ENCODE results near the gene CDCA5. TPM values are rescaled to one million over a fixed set of nuclear protein-coding genes. Genes with fewer than 3 reads are reported as not detected.

Gene CDCA5
- total RNA-seq, 2 donors from 2014 or later: 2.3 to 17.8 TPM

DNA sequence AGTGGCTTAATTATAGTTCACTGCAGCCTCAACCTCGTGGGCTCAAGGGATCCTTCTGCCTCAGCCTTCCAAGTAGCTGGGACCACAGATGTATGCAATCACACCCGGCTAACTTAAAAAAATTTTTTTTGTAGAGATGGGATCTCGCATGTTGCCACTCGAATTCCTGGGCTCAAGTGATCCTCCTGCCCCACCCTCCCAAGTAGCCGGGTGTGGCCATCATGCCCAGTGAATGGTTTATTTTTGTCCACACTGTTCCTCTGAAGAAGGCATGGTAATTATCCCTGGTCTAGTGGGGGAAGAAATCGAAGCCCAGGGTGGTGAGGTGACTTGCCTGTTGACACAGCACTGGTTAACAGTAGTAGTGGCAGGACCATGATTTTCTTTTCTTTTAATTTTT, 40.9 kb downstream of the CDCA5 start:
- H3K4me1 ChIP-seq (replicated peaks): peaks cover 5% of the 10 kb centered on the region
- H3K36me3 ChIP-seq: peaks cover 0 to 6% of the 10 kb centered on the region in 2 donors
- no peak for DNase-seq (ENCODE audit: low spot score)
- no peaks in the 10 kb centered on the region for H3K27me3 ChIP-seq (replicated peaks; ENCODE audit: insufficient read depth)
- no peak overlapping the region for H3K4me3 ChIP-seq
- no peak overlapping the region for H3K27ac ChIP-seq
- 86% methylated on average over 6 of the region's 6 CpGs for WGBS
- TF ChIP-seq POLR2A (IDR thresholded peaks at IDR 0.05) (no peak), POLR2AphosphoS5 (IDR thresholded peaks at IDR 0.05) (no peak)
- TF ChIP-seq, protein P1, sequence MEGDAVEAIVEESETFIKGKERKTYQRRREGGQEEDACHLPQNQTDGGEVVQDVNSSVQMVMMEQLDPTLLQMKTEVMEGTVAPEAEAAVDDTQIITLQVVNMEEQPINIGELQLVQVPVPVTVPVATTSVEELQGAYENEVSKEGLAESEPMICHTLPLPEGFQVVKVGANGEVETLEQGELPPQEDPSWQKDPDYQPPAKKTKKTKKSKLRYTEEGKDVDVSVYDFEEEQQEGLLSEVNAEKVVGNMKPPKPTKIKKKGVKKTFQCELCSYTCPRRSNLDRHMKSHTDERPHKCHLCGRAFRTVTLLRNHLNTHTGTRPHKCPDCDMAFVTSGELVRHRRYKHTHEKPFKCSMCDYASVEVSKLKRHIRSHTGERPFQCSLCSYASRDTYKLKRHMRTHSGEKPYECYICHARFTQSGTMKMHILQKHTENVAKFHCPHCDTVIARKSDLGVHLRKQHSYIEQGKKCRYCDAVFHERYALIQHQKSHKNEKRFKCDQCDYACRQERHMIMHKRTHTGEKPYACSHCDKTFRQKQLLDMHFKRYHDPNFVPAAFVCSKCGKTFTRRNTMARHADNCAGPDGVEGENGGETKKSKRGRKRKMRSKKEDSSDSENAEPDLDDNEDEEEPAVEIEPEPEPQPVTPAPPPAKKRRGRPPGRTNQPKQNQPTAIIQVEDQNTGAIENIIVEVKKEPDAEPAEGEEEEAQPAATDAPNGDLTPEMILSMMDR (IDR thresholded peaks at IDR 0.05): no peak
- intact Hi-C loops (cut with DNase I): loop anchor here (5.0 kb wide), 1 partner anchor 39 kb away; the partner anchor contains the start of genes CDCA5 and ZFPL1
- no peaks in the 10 kb centered on the region for H3K9me3 ChIP-seq

DNA sequence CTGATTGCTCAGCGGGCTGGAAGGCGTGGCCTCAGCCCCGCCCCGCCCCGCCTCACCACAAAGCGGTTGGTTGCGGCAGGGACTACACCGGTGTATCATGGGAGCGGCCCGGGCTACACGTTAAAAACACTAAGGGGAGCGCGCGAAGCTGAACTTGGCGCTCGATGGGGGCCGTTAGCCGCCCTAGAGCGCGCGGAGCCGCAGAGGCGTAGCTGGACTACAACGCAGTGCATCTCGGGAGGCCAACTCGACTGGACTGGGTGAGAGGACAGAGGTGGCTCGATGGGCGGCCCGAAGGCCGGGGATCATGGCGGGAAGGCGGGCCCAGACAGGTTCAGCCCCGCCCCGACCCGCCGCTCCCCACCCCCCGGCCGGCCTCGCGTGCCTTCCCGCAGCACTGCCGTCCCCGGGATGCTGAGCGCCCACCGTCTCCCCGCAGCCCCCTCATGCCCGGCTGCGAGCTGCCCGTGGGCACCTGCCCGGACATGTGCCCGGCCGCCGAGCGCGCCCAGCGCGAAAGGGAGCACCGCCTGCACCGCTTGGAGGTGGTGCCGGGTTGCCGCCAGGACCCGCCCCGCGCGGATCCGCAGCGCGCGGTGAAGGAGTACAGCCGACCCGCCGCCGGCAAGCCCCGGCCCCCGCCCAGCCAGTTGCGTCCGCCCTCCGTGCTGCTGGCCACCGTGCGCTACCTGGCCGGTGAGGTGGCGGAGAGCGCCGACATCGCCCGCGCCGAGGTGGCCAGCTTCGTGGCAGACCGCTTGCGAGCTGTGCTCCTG, 42.8 kb downstream of the CDCA5 start, which contains the start of gene SAC3D1:
SAC3D1 (plus strand) TSS at position 364 of the 776 bp plus-strand sequence; CDS start at position 447, 83 bp downstream.
- no peaks in the 10 kb centered on the region for H3K9me3 ChIP-seq
- peaks cover 5% of the 10 kb centered on the region for H3K4me1 ChIP-seq (replicated peaks)
- H3K36me3 ChIP-seq: peaks cover under 1 to 6% of the 10 kb centered on the region in 2 donors
- no peaks in the 10 kb centered on the region for H3K27me3 ChIP-seq (replicated peaks; ENCODE audit: insufficient read depth)
- intact Hi-C loops (cut with DNase I): loop anchor here (5.0 kb wide), 1 partner anchor 41 kb away; the partner anchor contains the start of genes CDCA5 and ZFPL1
- peak within 1 kb of the TSS; percentile 80 to 82 for H3K4me3 ChIP-seq
- peak; percentile 86 for DNase-seq (ENCODE audit: low spot score)
- under 1% methylated on average over 40 of the region's 91 CpGs for WGBS
- H3K27ac ChIP-seq: peak within 1 kb of the TSS; percentile 88 to 95
- TF ChIP-seq POLR2A (IDR thresholded peaks at IDR 0.05) (peak; percentile 49), POLR2AphosphoS5 (IDR thresholded peaks at IDR 0.05) (peak; percentile 91)
- TF ChIP-seq, protein P1 (IDR thresholded peaks at IDR 0.05): peak in 1 of 4 experiments; percentile 6

DNA sequence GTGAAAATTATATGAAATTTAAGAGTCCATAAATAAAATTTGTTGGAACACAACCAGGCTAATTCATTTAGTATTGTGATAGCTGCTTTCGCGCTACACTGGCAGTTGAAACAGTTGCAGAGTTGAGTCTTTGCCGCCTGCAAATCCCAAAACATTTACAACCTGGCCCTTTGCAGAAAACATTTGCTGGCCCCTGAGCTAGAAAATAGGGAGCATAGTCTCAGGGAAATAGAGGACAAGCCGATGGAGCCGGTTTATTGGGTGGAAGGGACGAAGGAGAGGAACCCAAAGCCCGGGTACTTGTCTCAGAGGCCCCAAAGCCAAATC, 43.4 kb downstream of the CDCA5 start:
- Histone ChIP-seq H3K4me1 (replicated peaks) (peaks cover 5% of the 10 kb centered on the region), H3K4me3 (peak overlapping the region; percentile 80 to 82), H3K27me3 (replicated peaks; ENCODE audit: insufficient read depth) (no peaks in the 10 kb centered on the region), H3K9me3 (no peaks in the 10 kb centered on the region), H3K27ac (peak overlapping the region; percentile 88 to 95), H3K36me3 (peaks cover 6% of the 10 kb centered on the region in 2 donors)
- DNase-seq (ENCODE audit: low spot score): no peak
- intact Hi-C loops (cut with DNase I): loop anchor here (5.0 kb wide), 1 partner anchor 42 kb away; the partner anchor contains the start of genes CDCA5 and ZFPL1
- no peak for TF ChIP-seq POLR2A (IDR thresholded peaks at IDR 0.05)
- TF ChIP-seq POLR2AphosphoS5 (IDR thresholded peaks at IDR 0.05): no peak
- TF ChIP-seq, protein P1 (IDR thresholded peaks at IDR 0.05): no peak
- WGBS: 15% methylated on average over 7 of the region's 7 CpGs

DNA sequence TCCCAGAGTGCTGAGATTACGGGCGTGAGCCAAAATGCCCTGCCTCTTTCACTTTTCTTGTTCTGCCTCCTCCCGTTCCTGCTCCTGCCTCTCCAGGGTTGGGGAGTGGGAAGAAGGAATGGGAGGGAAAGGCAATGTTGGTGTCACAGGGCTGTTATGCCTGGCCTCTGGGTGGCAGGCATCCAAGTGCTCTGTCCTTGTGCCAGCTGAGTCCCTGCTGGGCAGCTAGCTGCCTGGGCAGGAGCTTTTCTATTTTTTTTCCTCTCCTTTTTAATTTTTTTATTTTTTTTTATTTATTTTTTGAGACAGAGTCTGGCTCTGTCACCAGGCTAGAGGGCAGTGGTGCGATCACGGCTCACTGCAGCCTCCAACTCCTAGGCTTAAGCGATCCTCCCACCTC, 46.9 kb downstream of the CDCA5 start:
- intact Hi-C loops (cut with DNase I): no loop called here

More for the DNA sequence above, 46.9 kb downstream of the CDCA5 start:
- H3K4me1 ChIP-seq (replicated peaks): peaks cover 5% of the 10 kb centered on the region
- TF ChIP-seq POLR2A (IDR thresholded peaks at IDR 0.05) (no peak), POLR2AphosphoS5 (IDR thresholded peaks at IDR 0.05) (no peak)
- TF ChIP-seq, protein P1 (IDR thresholded peaks at IDR 0.05): no peak
- H3K36me3 ChIP-seq: peaks cover 13 to 14% of the 10 kb centered on the region in 2 donors
- H3K9me3 ChIP-seq: no peaks in the 10 kb centered on the region
- H3K27me3 ChIP-seq (replicated peaks; ENCODE audit: insufficient read depth): no peaks in the 10 kb centered on the region
- 71% methylated on average over 6 of the region's 6 CpGs for WGBS
- DNase-seq (ENCODE audit: low spot score): peak; percentile 36
- H3K27ac ChIP-seq: no peak overlapping the region
- no peak overlapping the region for H3K4me3 ChIP-seq
